ENCODE measurements around the gene RREB1. TPM values are rescaled to one million over a fixed set of nuclear protein-coding genes. Genes with fewer than 3 reads are reported as not detected.

RREB1 gene
- total RNA-seq, 6 donors from 2014 or later: 44.2 to 112 (median 60.5) TPM

GRCh38 chr6:7106215-7106751 lies 1.5 kb upstream of the RREB1 start:
- no peak for DNase-seq
- peak in 1 of 2 donors; percentile 0 for ATAC-seq (ENCODE audit: low FRiP score in 2 of 2)
- Histone ChIP-seq H3K27me3 (no peaks in the 10 kb centered on the region), H3K4me1 (peaks cover 13 to 32% (median 16%) of the 10 kb centered on the region in 4 donors), H3K4me3 (peak overlapping the region in 3 of 4 donors; percentile 65 to 99 (median 93)), H3K9me3 (no peaks in the 10 kb centered on the region), H3K27ac (peak overlapping the region; percentile 93 to 96 (median 95)), H3K36me3 (no peaks in the 10 kb centered on the region)
- TF ChIP-seq CTCF (IDR thresholded peaks at IDR 0.05) (no peak), EP300 (IDR thresholded peaks at IDR 0.05) (no peak), POLR2A (IDR thresholded peaks at IDR 0.05) (no peak), POLR2AphosphoS5 (IDR thresholded peaks at IDR 0.05) (no peak)
- 44 to 55% methylated on average over 9 to 10 of the region's 10 CpGs for WGBS, 2 donors

- Histone ChIP-seq H3K36me3 (no peaks in the 10 kb centered on the region), H3K4me1 (peaks cover 13 to 34% (median 19%) of the 10 kb centered on the region in 4 donors), H3K9me3 (no peaks in the 10 kb centered on the region), H3K4me3 (peak overlapping the region; percentile 65 to 99 (median 90)), H3K27ac (peak overlapping the region; percentile 93 to 96 (median 95)), H3K27me3 (no peaks in the 10 kb centered on the region)
- TF ChIP-seq CTCF (IDR thresholded peaks at IDR 0.05): peak; percentile 18 to 58 (median 43)
- TF ChIP-seq POLR2AphosphoS5 (IDR thresholded peaks at IDR 0.05): no peak
- peak; percentile 53 to 88 for DNase-seq
- ATAC-seq (ENCODE audit: low FRiP score in 2 of 2): peak; percentile 39 to 50
- 3 to 5% methylated on average over 38 to 60 of the region's 66 CpGs for WGBS, 2 donors
Observed at GRCh38 chr6:7106752-7107577, 796 bp upstream of the RREB1 start.

- no peaks in the 10 kb centered on the region for H3K36me3 ChIP-seq
- H3K27ac ChIP-seq: peak overlapping the region; percentile 93 to 96 (median 95)
- H3K4me3 ChIP-seq: peak overlapping the region; percentile 65 to 99 (median 90)
- 0 to 1% methylated on average over 8 to 57 of the region's 94 CpGs for WGBS, 2 donors
- peaks cover 24 to 43% (median 31%) of the 10 kb centered on the region in 4 donors for H3K4me1 ChIP-seq
- ATAC-seq (ENCODE audit: low FRiP score in 2 of 2) (peak; percentile 6 to 63), DNase-seq (peak; percentile 57 to 92)
- no peaks in the 10 kb centered on the region for H3K27me3 ChIP-seq
- TF ChIP-seq POLR2A (IDR thresholded peaks at IDR 0.05) (peak in 2 of 4 donors; percentile 19 to 33), POLR2AphosphoS5 (IDR thresholded peaks at IDR 0.05) (peak; percentile 4 to 8), CTCF (IDR thresholded peaks at IDR 0.05) (no peak), EP300 (IDR thresholded peaks at IDR 0.05) (no peak)
- no peaks in the 10 kb centered on the region for H3K9me3 ChIP-seq
Observed at GRCh38 chr6:7108196-7108963, 619 bp downstream of the RREB1 start.

GRCh38 chr6:7108964-7109836 lies 1.4 kb downstream of the RREB1 start:
- Histone ChIP-seq H3K9me3 (no peaks in the 10 kb centered on the region), H3K4me3 (peak overlapping the region; percentile 65 to 99 (median 90)), H3K4me1 (peaks cover 31 to 51% (median 37%) of the 10 kb centered on the region in 4 donors), H3K27ac (peak overlapping the region; percentile 93 to 96 (median 95)), H3K36me3 (no peaks in the 10 kb centered on the region), H3K27me3 (no peaks in the 10 kb centered on the region)
- DNase-seq (peak; percentile 79 to 90), ATAC-seq (ENCODE audit: low FRiP score in 2 of 2) (peak in 1 of 2 donors; percentile 76)
- WGBS, 2 donors: 0 to 3% methylated on average over 7 to 18 of the region's 86 CpGs
- peak; percentile 39 to 59 for TF ChIP-seq POLR2AphosphoS5 (IDR thresholded peaks at IDR 0.05)
- peak in 1 of 6 experiments; percentile 9 for TF ChIP-seq CTCF (IDR thresholded peaks at IDR 0.05)
- TF ChIP-seq POLR2A (IDR thresholded peaks at IDR 0.05): peak in 2 of 4 donors; percentile 25 to 29
- no peak for TF ChIP-seq EP300 (IDR thresholded peaks at IDR 0.05)

All from upper lobe of left lung (tissue), 6 donors.